GM23338 (cell line): ENCODE results near the gene WDR19. TPM values are rescaled to one million over a fixed set of nuclear protein-coding genes. Genes with fewer than 3 reads are reported as not detected.

Source experiments
- ATAC-seq: fragments of 200-7000 bp; cut with Tn5 transposase; 3 replicates; pipeline ENCODE4 v1.9.1; 2020
- DNase-seq: peaks from one replicate; pipeline ENCODE4 v3.0.0-alpha.2; 2015; ENCODE audit warnings: low spot score
- H2AFZ ChIP-seq: fragments of 200-600 bp; sonication (generic); 2 replicates; pipeline ENCODE4 v1.8.0; 2016; ENCODE audit warnings: antibody characterized with exemption, mild to moderate bottlenecking, moderate library complexity
- H3F3A ChIP-seq: fragments of 200-600 bp; sonication (generic); replicated peaks from 2 replicates; pipeline ENCODE4 v1.8.0; 2017; ENCODE audit warnings: antibody characterized with exemption, mixed run types, low read depth
- H3K27ac ChIP-seq: fragments of 200-600 bp; sonication (generic); 2 replicates; pipeline ENCODE4 v1.6.1; 2016; ENCODE audit warnings: low read depth
- H3K27me3 ChIP-seq: fragments of 200-600 bp; sonication (generic); 2 replicates; pipeline ENCODE4 v1.8.0; 2016; ENCODE audit warnings: mild to moderate bottlenecking, mixed run types, moderate library complexity; ENCODE audit not compliant: insufficient read depth
- H3K36me3 ChIP-seq: fragments of 200-600 bp; sonication (generic); 2 replicates; pipeline ENCODE4 v1.8.0; 2016; ENCODE audit warnings: mild to moderate bottlenecking; ENCODE audit not compliant: insufficient read depth
- H3K4me1 ChIP-seq: fragments of 200-600 bp; sonication (generic); 2 replicates; pipeline ENCODE4 v1.8.0; 2016; ENCODE audit warnings: mild to moderate bottlenecking, moderate library complexity; ENCODE audit not compliant: insufficient read depth
- H3K4me2 ChIP-seq: fragments of 200-600 bp; sonication (generic); 2 replicates; pipeline ENCODE4 v1.7.1; 2017; ENCODE audit warnings: mixed run types
- H3K4me3 ChIP-seq: fragments of 200-600 bp; sonication (generic); 2 replicates; pipeline ENCODE4 v1.6.1; 2016; ENCODE audit warnings: mixed run types
- H3K79me2 ChIP-seq: fragments of 200-600 bp; sonication (generic); replicated peaks from 2 replicates; pipeline ENCODE4 v1.8.0; 2017; ENCODE audit warnings: mild to moderate bottlenecking; ENCODE audit not compliant: insufficient read depth
- H3K9me2 ChIP-seq: fragments of 200-600 bp; sonication (generic); 2 replicates; pipeline ENCODE4 v1.8.0; 2017; ENCODE audit not compliant: insufficient read depth
- H4K20me1 ChIP-seq: fragments of 200-600 bp; sonication (generic); replicated peaks from 2 replicates; pipeline ENCODE4 v1.8.0; 2017; ENCODE audit warnings: mild to moderate bottlenecking; ENCODE audit not compliant: insufficient read depth
- H3K27ac Mint-ChIP-seq: 2 replicates; pipeline ENCODE4 v1.8.0; 2020; ENCODE audit warnings: inconsistent platforms, mild to moderate bottlenecking, moderate library complexity, mixed read lengths
- H3K27me3 Mint-ChIP-seq: 3 replicates; pipeline ENCODE4 v1.8.0; 2022; ENCODE audit warnings: low read depth, mild to moderate bottlenecking, moderate library complexity, mixed read lengths, inconsistent platforms; ENCODE audit not compliant: insufficient read depth, poor library complexity
- H3K36me3 Mint-ChIP-seq: 3 replicates; pipeline ENCODE4 v1.8.0; 2021; ENCODE audit warnings: low read depth, mild to moderate bottlenecking, inconsistent platforms, moderate library complexity, mixed read lengths
- H3K4me1 Mint-ChIP-seq: 3 replicates; pipeline ENCODE4 v1.8.0; 2020; ENCODE audit warnings: mild to moderate bottlenecking, inconsistent platforms, mixed read lengths
- H3K4me3 Mint-ChIP-seq: 3 replicates; pipeline ENCODE4 v1.8.0; 2021; ENCODE audit warnings: moderate library complexity, mild to moderate bottlenecking, inconsistent platforms, mixed read lengths
- H3K9me3 Mint-ChIP-seq: 3 replicates; pipeline ENCODE4 v1.8.0; 2020; ENCODE audit warnings: moderate library complexity, mild to moderate bottlenecking, inconsistent platforms, mixed read lengths
- CREB1 ChIP-seq: fragments of 250-450 bp; sonication (Bioruptor Pico); IDR thresholded peaks from 2 replicates; pipeline ENCODE4 v1.5.0; 2020; ENCODE audit warnings: low read depth, mild to moderate bottlenecking, moderate library complexity
- EZH2 ChIP-seq: fragments of 200-600 bp; sonication (generic); IDR thresholded peaks from one replicate; pipeline ENCODE4 v1.8.0; 2017; ENCODE audit warnings: antibody characterized with exemption, mild to moderate bottlenecking, low read depth; ENCODE audit not compliant: unreplicated experiment
- EZH2phosphoT487 ChIP-seq: fragments of 200-600 bp; sonication (generic); IDR thresholded peaks from one replicate; pipeline ENCODE4 v1.8.1; 2018; ENCODE audit warnings: antibody characterized with exemption; ENCODE audit not compliant: unreplicated experiment
- JUNB ChIP-seq: IDR thresholded peaks from one replicate; pipeline ENCODE4 v1.6.1; 2016; ENCODE audit warnings: antibody characterized with exemption; ENCODE audit not compliant: unreplicated experiment
- NANOG ChIP-seq: IDR thresholded peaks from 2 replicates; pipeline ENCODE4 v1.6.1; 2016; ENCODE audit warnings: antibody characterized with exemption, borderline replicate concordance
- POLR2AphosphoS5 ChIP-seq: IDR thresholded peaks from 2 replicates; pipeline ENCODE4 v1.6.1; 2016; ENCODE audit warnings: antibody characterized with exemption, low read depth
- STAT1 ChIP-seq: IDR thresholded peaks from one replicate; pipeline ENCODE4 v1.6.1; 2016; ENCODE audit warnings: antibody characterized with exemption; ENCODE audit not compliant: unreplicated experiment
- ZNF331 ChIP-seq: fragments of 250-450 bp; sonication (Bioruptor Pico); IDR thresholded peaks from 2 replicates; pipeline ENCODE4 v1.5.0; 2020; ENCODE audit warnings: low read depth, mild to moderate bottlenecking, moderate library complexity
- polyA plus RNA-seq: library from polyadenylated mRNA; unstranded; fragments of >200 nt; fragmentation: Nextera tagmentation; extraction: Ambion mirVana; gene quantifications from 2 replicates; pipeline ENCODE4 v1.2.1, GENCODE V29; 2016
- total RNA-seq: library from RNA; depleted of rRNA; stranded (reverse); fragments of >200 nt; shearing (Covaris generic); gene quantifications from 2 replicates; pipeline ENCODE4 v1.2.3, GENCODE V29; 2014
- TF ChIP-seq, protein P1 (sequence below): fragments of 250-450 bp; sonication (Bioruptor Pico); IDR thresholded peaks from 2 replicates; pipeline ENCODE4 v1.5.0; 2020; ENCODE audit warnings: mild to moderate bottlenecking, moderate library complexity
- TF ChIP-seq, protein P2 (sequence below): IDR thresholded peaks from 2 replicates; pipeline ENCODE4 v1.6.1; 2016; ENCODE audit warnings: antibody characterized with exemption
- TF ChIP-seq, protein P3 (sequence below), 2 experiments: fragments of 200-600 bp in 1 of 2; sonication (generic) in 1 of 2; conservative IDR thresholded peaks; 2 replicates each; pipeline versions ENCODE4 v1.5.1 to v1.6.1; 2016 to 2017; ENCODE audit warnings: antibody characterized with exemption in 2 of 2, low read depth in 2 of 2, mild to moderate bottlenecking in 2 of 2, moderate library complexity in 1 of 2
- TF ChIP-seq, protein P4 (sequence below): IDR thresholded peaks from one replicate; pipeline ENCODE4 v1.6.1; 2018; ENCODE audit warnings: antibody characterized with exemption; ENCODE audit not compliant: unreplicated experiment

WDR19 gene
- total and polyA plus RNA-seq, 2 experiments from 2014 or later = 17.2 to 23.7 TPM

DNA sequence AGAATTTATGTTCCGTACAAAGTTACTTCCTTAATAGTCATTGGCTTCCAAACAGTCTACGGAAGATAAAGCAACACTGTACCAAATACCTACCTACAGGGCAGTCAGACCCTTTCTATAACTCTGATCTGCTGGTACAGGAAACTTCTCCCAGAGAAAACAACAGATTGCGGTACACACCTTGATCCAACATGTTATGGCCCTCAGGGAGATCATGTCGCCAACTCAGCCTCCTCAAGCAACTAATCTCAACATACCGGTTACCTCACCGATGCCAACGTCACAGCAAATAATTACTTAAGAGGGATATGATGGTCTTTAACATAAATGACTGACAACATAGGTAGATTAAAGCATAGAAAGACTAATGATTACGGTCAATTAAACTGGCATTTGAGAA lies 113.5 kb downstream of the WDR19 start:
- Mint-ChIP-seq H3K9me3 (no peaks in the 10 kb centered on the region), H3K27ac (no peak overlapping the region), H3K4me1 (no peaks in the 10 kb centered on the region), H3K36me3 (peaks cover 75% of the 10 kb centered on the region), H3K27me3 (peaks cover 3% of the 10 kb centered on the region), H3K4me3 (no peak overlapping the region)
- Histone ChIP-seq H3K9me2 (no peaks in the 10 kb centered on the region), H3K79me2 (no peaks in the 10 kb centered on the region), H3K4me1 (no peaks in the 10 kb centered on the region), H2AFZ (no peak overlapping the region), H3K4me2 (no peak overlapping the region), H3K27ac (no peak overlapping the region), H3K4me3 (no peak overlapping the region), H3F3A (no peaks in the 10 kb centered on the region), H3K27me3 (no peaks in the 10 kb centered on the region), H3K36me3 (peaks cover 61% of the 10 kb centered on the region), H4K20me1 (peaks cover 12% of the 10 kb centered on the region; the same call in 1 of the 2 replicates)
- TF ChIP-seq, protein P1, sequence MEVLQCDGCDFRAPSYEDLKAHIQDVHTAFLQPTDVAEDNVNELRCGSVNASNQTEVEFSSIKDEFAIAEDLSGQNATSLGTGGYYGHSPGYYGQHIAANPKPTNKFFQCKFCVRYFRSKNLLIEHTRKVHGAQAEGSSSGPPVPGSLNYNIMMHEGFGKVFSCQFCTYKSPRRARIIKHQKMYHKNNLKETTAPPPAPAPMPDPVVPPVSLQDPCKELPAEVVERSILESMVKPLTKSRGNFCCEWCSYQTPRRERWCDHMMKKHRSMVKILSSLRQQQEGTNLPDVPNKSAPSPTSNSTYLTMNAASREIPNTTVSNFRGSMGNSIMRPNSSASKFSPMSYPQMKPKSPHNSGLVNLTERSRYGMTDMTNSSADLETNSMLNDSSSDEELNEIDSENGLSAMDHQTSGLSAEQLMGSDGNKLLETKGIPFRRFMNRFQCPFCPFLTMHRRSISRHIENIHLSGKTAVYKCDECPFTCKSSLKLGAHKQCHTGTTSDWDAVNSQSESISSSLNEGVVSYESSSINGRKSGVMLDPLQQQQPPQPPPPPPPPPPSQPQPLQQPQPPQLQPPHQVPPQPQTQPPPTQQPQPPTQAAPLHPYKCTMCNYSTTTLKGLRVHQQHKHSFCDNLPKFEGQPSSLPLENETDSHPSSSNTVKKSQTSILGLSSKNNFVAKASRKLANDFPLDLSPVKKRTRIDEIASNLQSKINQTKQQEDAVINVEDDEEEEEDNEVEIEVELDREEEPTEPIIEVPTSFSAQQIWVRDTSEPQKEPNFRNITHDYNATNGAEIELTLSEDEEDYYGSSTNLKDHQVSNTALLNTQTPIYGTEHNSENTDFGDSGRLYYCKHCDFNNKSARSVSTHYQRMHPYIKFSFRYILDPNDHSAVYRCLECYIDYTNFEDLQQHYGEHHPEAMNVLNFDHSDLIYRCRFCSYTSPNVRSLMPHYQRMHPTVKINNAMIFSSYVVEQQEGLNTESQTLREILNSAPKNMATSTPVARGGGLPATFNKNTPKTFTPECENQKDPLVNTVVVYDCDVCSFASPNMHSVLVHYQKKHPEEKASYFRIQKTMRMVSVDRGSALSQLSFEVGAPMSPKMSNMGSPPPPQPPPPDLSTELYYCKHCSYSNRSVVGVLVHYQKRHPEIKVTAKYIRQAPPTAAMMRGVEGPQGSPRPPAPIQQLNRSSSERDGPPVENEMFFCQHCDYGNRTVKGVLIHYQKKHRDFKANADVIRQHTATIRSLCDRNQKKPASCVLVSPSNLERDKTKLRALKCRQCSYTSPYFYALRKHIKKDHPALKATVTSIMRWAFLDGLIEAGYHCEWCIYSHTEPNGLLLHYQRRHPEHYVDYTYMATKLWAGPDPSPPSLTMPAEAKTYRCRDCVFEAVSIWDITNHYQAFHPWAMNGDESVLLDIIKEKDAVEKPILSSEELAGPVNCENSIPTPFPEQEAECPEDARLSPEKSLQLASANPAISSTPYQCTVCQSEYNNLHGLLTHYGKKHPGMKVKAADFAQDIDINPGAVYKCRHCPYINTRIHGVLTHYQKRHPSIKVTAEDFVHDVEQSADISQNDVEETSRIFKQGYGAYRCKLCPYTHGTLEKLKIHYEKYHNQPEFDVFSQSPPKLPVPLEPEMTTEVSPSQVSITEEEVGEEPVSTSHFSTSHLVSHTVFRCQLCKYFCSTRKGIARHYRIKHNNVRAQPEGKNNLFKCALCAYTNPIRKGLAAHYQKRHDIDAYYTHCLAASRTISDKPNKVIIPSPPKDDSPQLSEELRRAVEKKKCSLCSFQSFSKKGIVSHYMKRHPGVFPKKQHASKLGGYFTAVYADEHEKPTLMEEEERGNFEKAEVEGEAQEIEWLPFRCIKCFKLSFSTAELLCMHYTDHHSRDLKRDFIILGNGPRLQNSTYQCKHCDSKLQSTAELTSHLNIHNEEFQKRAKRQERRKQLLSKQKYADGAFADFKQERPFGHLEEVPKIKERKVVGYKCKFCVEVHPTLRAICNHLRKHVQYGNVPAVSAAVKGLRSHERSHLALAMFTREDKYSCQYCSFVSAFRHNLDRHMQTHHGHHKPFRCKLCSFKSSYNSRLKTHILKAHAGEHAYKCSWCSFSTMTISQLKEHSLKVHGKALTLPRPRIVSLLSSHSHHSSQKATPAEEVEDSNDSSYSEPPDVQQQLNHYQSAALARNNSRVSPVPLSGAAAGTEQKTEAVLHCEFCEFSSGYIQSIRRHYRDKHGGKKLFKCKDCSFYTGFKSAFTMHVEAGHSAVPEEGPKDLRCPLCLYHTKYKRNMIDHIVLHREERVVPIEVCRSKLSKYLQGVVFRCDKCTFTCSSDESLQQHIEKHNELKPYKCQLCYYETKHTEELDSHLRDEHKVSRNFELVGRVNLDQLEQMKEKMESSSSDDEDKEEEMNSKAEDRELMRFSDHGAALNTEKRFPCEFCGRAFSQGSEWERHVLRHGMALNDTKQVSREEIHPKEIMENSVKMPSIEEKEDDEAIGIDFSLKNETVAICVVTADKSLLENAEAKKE (CRISPR knock-in tag) = no peak
- no peak for TF ChIP-seq STAT1
- no peak for TF ChIP-seq NANOG
- TF ChIP-seq EZH2 = no peak
- TF ChIP-seq JUNB = no peak
- TF ChIP-seq CREB1 (CRISPR knock-in tag) = no peak
- no peak for TF ChIP-seq EZH2phosphoT487
- TF ChIP-seq, protein P2, sequence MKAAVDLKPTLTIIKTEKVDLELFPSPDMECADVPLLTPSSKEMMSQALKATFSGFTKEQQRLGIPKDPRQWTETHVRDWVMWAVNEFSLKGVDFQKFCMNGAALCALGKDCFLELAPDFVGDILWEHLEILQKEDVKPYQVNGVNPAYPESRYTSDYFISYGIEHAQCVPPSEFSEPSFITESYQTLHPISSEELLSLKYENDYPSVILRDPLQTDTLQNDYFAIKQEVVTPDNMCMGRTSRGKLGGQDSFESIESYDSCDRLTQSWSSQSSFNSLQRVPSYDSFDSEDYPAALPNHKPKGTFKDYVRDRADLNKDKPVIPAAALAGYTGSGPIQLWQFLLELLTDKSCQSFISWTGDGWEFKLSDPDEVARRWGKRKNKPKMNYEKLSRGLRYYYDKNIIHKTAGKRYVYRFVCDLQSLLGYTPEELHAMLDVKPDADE = no peak
- no peak for TF ChIP-seq POLR2AphosphoS5
- TF ChIP-seq ZNF331 = no peak
- TF ChIP-seq, protein P3, sequence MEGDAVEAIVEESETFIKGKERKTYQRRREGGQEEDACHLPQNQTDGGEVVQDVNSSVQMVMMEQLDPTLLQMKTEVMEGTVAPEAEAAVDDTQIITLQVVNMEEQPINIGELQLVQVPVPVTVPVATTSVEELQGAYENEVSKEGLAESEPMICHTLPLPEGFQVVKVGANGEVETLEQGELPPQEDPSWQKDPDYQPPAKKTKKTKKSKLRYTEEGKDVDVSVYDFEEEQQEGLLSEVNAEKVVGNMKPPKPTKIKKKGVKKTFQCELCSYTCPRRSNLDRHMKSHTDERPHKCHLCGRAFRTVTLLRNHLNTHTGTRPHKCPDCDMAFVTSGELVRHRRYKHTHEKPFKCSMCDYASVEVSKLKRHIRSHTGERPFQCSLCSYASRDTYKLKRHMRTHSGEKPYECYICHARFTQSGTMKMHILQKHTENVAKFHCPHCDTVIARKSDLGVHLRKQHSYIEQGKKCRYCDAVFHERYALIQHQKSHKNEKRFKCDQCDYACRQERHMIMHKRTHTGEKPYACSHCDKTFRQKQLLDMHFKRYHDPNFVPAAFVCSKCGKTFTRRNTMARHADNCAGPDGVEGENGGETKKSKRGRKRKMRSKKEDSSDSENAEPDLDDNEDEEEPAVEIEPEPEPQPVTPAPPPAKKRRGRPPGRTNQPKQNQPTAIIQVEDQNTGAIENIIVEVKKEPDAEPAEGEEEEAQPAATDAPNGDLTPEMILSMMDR (conservative IDR thresholded peaks at IDR 0.05; ENCODE audit: low read depth in 2 of 2) = no peak
- TF ChIP-seq, protein P4, sequence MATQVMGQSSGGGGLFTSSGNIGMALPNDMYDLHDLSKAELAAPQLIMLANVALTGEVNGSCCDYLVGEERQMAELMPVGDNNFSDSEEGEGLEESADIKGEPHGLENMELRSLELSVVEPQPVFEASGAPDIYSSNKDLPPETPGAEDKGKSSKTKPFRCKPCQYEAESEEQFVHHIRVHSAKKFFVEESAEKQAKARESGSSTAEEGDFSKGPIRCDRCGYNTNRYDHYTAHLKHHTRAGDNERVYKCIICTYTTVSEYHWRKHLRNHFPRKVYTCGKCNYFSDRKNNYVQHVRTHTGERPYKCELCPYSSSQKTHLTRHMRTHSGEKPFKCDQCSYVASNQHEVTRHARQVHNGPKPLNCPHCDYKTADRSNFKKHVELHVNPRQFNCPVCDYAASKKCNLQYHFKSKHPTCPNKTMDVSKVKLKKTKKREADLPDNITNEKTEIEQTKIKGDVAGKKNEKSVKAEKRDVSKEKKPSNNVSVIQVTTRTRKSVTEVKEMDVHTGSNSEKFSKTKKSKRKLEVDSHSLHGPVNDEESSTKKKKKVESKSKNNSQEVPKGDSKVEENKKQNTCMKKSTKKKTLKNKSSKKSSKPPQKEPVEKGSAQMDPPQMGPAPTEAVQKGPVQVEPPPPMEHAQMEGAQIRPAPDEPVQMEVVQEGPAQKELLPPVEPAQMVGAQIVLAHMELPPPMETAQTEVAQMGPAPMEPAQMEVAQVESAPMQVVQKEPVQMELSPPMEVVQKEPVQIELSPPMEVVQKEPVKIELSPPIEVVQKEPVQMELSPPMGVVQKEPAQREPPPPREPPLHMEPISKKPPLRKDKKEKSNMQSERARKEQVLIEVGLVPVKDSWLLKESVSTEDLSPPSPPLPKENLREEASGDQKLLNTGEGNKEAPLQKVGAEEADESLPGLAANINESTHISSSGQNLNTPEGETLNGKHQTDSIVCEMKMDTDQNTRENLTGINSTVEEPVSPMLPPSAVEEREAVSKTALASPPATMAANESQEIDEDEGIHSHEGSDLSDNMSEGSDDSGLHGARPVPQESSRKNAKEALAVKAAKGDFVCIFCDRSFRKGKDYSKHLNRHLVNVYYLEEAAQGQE = no peak
- ATAC-seq = no peak
- DNase-seq = no peak
